Psoas muscle (tissue), 8 donors: ENCODE data around the gene RFWD3. TPM values are rescaled to one million over a fixed set of nuclear protein-coding genes. Genes with fewer than 3 reads are reported as not detected.

ENCODE experiments used
- ATAC-seq, 4 donors: fragments of 200-7000 bp; cut with Tn5 transposase; one replicate each; pipeline ENCODE4 v1.9.1; 2020; ENCODE audit warnings: moderate library complexity in 3 of 4, mild to moderate bottlenecking in 2 of 4
- DNase-seq, 2 donors: peaks; one replicate each; pipeline ENCODE4 v3.0.0-alpha.2; 2020
- H3K27ac ChIP-seq: fragments of 200-600 bp; one replicate; pipeline ENCODE4 v1.8.0; 2022
- H3K27me3 ChIP-seq, 3 donors: fragments of 200-600 bp in 1 of 3; one replicate each; pipeline versions ENCODE4 v1.6.1 to v1.8.0; 2013 to 2022; ENCODE audit warnings: low read length in 2 of 3, mild to moderate bottlenecking in 2 of 3, moderate library complexity in 1 of 3; ENCODE audit not compliant: insufficient read depth in 3 of 3
- H3K36me3 ChIP-seq, 2 donors: fragments of 200-600 bp in 1 of 2; one replicate each; pipeline versions ENCODE4 v1.6.1 to v1.8.0; 2013 to 2022; ENCODE audit warnings: low read depth in 1 of 2, mild to moderate bottlenecking in 1 of 2, moderate library complexity in 1 of 2; ENCODE audit not compliant: insufficient read depth in 1 of 2
- H3K4me1 ChIP-seq: fragments of 200-600 bp; one replicate; pipeline ENCODE4 v1.8.0; 2022
- H3K4me3 ChIP-seq: fragments of 200-600 bp; one replicate; pipeline ENCODE4 v1.8.0; 2022; ENCODE audit warnings: mild to moderate bottlenecking
- H3K9me3 ChIP-seq: fragments of 200-600 bp; one replicate; pipeline ENCODE4 v1.8.0; 2022
- WGBS, 3 donors: extraction: QIAGEN DNeasy Blood & Tissue Kit; methylation state at CpG; one replicate each; pipeline versions ENCODE4 v1.1.6 to v1.1.7; 2013; 5-methylcytosine and 5-hydroxymethylcytosine counted together
- intact Hi-C, 2 donors: fragments of 100-400 bp; cut with DNase I; formaldehyde crosslinking; loops; one replicate each; pipeline versions ENCODE4 v1.11.0 to v1.14.2; 2022
- polyA plus RNA-seq, 3 donors: library from polyadenylated mRNA; stranded (reverse); fragments of 200-250 nt; gene quantifications; one replicate each; pipeline ENCODE4 v1.2.3, GENCODE V29; 2013
- total RNA-seq, 4 donors: library from RNA; stranded (reverse); fragmentation: NEBNext Ultra II Directional in 2 of 4; extraction: Animal tissue kit (Norgen Biotek cat#: 25700) in 2 of 4; gene quantifications; one replicate each; pipeline versions ENCODE4 v1.2.1 to v1.2.4, GENCODE V29; 2021 to 2023
- TF ChIP-seq, protein P1 (sequence below): fragments of 200-600 bp; IDR thresholded peaks from one replicate; pipeline ENCODE4 v1.8.0; 2022; ENCODE audit warnings: antibody characterized with exemption
- donor health status: healthy with polysubstance abuse.
- donor health status: DM: no; HTN: no; CAD: no; lungs with moderate emphysema.
- donor health status: Bipolar disorder and iron deficiency.
- donor health status: healthy.
- donor health status: DM: yes; HTN: yes; CAD: no.
- donor health status: DM: no; HTN: no; CAD: no.
- donor health status: DM: no; HTN: no; CAD: no.
- donor health status: DM: yes; HTN: yes; CAD: no.

RFWD3 gene
- total and polyA plus RNA-seq, 7 donors, result 2.6 to 8.2 (median 4.0) TPM

DNA sequence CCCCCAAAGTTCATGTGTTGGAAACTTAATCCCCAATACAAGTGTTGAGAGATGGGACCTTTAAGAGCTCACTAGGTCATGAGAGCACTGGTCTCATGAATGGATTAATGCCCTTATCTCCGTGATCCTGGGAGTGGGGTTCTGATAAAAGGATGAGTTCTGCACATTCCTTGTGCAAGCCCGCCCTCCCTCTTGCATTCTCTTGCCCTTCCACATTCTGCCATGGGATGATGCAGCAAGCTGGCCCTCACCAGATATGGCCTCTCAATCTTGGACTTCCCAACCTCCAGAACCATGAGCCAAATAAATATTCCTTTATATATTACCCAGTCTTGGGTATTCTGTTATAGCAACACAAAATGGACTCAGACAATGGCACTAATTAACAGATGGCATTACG is 73.8 kb downstream of the RFWD3 start:
- ATAC-seq, result no peak
- H3K9me3 ChIP-seq, result no peaks in the 10 kb centered on the region
- 89 to 94% (median 93%) methylated on average over 3 of the region's 3 CpGs for WGBS, 3 donors

GRCh38 chr16:74591876-74592650 is 74.6 kb downstream of the RFWD3 start:
- intact Hi-C loops, result no loop called here
- no peaks in the 10 kb centered on the region for H3K27me3 ChIP-seq
- H3K36me3 ChIP-seq, result no peaks in the 10 kb centered on the region
- H3K27ac ChIP-seq, result no peak overlapping the region
- TF ChIP-seq, protein P1, sequence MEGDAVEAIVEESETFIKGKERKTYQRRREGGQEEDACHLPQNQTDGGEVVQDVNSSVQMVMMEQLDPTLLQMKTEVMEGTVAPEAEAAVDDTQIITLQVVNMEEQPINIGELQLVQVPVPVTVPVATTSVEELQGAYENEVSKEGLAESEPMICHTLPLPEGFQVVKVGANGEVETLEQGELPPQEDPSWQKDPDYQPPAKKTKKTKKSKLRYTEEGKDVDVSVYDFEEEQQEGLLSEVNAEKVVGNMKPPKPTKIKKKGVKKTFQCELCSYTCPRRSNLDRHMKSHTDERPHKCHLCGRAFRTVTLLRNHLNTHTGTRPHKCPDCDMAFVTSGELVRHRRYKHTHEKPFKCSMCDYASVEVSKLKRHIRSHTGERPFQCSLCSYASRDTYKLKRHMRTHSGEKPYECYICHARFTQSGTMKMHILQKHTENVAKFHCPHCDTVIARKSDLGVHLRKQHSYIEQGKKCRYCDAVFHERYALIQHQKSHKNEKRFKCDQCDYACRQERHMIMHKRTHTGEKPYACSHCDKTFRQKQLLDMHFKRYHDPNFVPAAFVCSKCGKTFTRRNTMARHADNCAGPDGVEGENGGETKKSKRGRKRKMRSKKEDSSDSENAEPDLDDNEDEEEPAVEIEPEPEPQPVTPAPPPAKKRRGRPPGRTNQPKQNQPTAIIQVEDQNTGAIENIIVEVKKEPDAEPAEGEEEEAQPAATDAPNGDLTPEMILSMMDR, result no peak
- WGBS, 3 donors, result 74 to 78% (median 76%) methylated on average over 9 of the region's 9 CpGs
- H3K9me3 ChIP-seq, result no peaks in the 10 kb centered on the region
- ATAC-seq, result no peak
- DNase-seq, result no peak
- H3K4me3 ChIP-seq, result no peak overlapping the region
- peaks cover 23% of the 10 kb centered on the region for H3K4me1 ChIP-seq

More for the DNA sequence above, 73.8 kb downstream of the RFWD3 start:
- no peaks in the 10 kb centered on the region for H3K27me3 ChIP-seq
- no peak overlapping the region for H3K27ac ChIP-seq
- TF ChIP-seq, protein P1, result no peak
- DNase-seq, result no peak
- H3K36me3 ChIP-seq, result no peaks in the 10 kb centered on the region
- intact Hi-C loops, result no loop called here
- H3K4me3 ChIP-seq, result no peak overlapping the region
- H3K4me1 ChIP-seq, result peaks cover 21% of the 10 kb centered on the region

GRCh38 chr16:74586948-74587347 is 79.7 kb downstream of the RFWD3 start:
- DNase-seq (no peak), ATAC-seq (no peak)
- no peaks in the 10 kb centered on the region for H3K27me3 ChIP-seq
- H3K36me3 ChIP-seq, result no peaks in the 10 kb centered on the region
- H3K4me3 ChIP-seq, result no peak overlapping the region
- no peaks in the 10 kb centered on the region for H3K9me3 ChIP-seq
- TF ChIP-seq, protein P1, result no peak
- intact Hi-C loops, result no loop called here
- no peak overlapping the region for H3K27ac ChIP-seq
- H3K4me1 ChIP-seq, result peaks cover 27% of the 10 kb centered on the region
- 57 to 73% (median 72%) methylated on average over 6 of the region's 6 CpGs for WGBS, 3 donors

DNA sequence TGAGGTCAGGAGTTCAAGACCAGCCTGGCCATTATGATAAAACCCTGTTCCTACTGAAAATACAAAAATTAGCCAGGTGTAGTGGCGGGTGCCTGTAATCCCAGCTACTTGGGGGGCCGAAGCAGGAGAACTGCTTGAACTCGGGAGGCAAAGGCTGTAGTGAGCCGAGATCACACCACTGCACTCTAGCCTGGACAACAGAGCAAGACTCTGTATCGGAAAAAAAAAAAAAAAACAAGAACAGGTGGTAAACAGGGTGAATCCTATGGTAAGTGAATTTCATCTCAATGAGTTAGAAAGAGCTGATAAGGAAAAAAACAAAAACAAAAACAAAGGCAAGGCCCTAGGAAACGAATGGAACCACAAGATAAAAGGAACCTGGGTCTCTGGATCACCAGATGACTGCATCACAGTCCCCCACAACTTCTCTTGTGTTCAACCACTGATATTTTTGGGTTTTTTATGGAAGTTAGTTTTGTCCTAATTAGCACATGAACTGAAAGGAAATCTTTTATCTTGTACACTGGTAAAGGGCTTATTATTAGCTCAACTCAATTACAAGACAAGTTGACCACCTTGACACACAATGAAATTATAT is 80.7 kb downstream of the RFWD3 start:
- no peak overlapping the region for H3K4me3 ChIP-seq
- 88 to 93% (median 92%) methylated on average over 6 of the region's 6 CpGs for WGBS, 3 donors
- no peak overlapping the region for H3K27ac ChIP-seq
- intact Hi-C loops, result no loop called here
- H3K36me3 ChIP-seq, result no peaks in the 10 kb centered on the region
- DNase-seq (no peak), ATAC-seq (no peak)
- H3K4me1 ChIP-seq, result peaks cover 37% of the 10 kb centered on the region
- no peaks in the 10 kb centered on the region for H3K9me3 ChIP-seq
- TF ChIP-seq, protein P1, result no peak
- H3K27me3 ChIP-seq, result no peaks in the 10 kb centered on the region
